ENCODE data around the gene PRPF40B. TPM values are rescaled to one million over a fixed set of nuclear protein-coding genes. Genes with fewer than 3 reads are reported as not detected.

Gene PRPF40B
- 6.1 to 7.9 TPM (median 6.9 TPM) in 5 replicates for total RNA-seq (2022; extraction: Qiagen RNA extraction; ENCODE audit: low read depth)

GRCh38 chr12:49623142-49623904, at the start of gene PRPF40B:
Gene PRPF40B (plus strand): TSS chr12:49623561. CDS start chr12:49623591, 30 bp downstream.

GRCh38 chr12:49605539-49605938, 17.8 kb upstream of the PRPF40B start, which contains the start of gene FAM186B:
Gene FAM186B (minus strand): TSS chr12:49605639. CDS start chr12:49605477, 162 bp downstream.

Other genes with a start within 250 kb of the PRPF40B start
- gene KCNH3, start 84.5 kb upstream of the PRPF40B start, total RNA-seq (2022; extraction: Qiagen RNA extraction; ENCODE audit: low read depth), result 2.6 to 3.3 TPM (median 3.0 TPM) in 5 replicates
- gene MCRS1, start 55.4 kb upstream of the PRPF40B start, total RNA-seq (2022; extraction: Qiagen RNA extraction; ENCODE audit: low read depth), result 62.7 to 71.4 TPM (median 66.5 TPM) in 5 replicates
- 0.08 to 0.16 TPM (median 0.12 TPM) in 5 replicates for gene FAM186B, start 17.9 kb upstream of the PRPF40B start, total RNA-seq (2022; extraction: Qiagen RNA extraction; ENCODE audit: low read depth)
- gene FMNL3, start 83.8 kb downstream of the PRPF40B start, total RNA-seq (2022; extraction: Qiagen RNA extraction; ENCODE audit: low read depth), result 1.6 to 2.5 TPM (median 1.8 TPM) in 5 replicates
- 423 to 517 TPM (median 494 TPM) in 5 replicates for gene TMBIM6, start 118.0 kb downstream of the PRPF40B start, total RNA-seq (2022; extraction: Qiagen RNA extraction; ENCODE audit: low read depth)
- 7.1 to 9.5 TPM (median 7.8 TPM) in 5 replicates for gene NCKAP5L, start 204.9 kb downstream of the PRPF40B start, total RNA-seq (2022; extraction: Qiagen RNA extraction; ENCODE audit: low read depth)
- gene BCDIN3D, start 219.5 kb downstream of the PRPF40B start, total RNA-seq (2022; extraction: Qiagen RNA extraction; ENCODE audit: low read depth), result 4.7 to 5.9 TPM (median 4.8 TPM) in 5 replicates